ENCODE results near the gene PIP4K2C. TPM values are rescaled to one million over a fixed set of nuclear protein-coding genes. Genes with fewer than 3 reads are reported as not detected.
"Not testable (repeated sequence)": the region's sequence is repeated elsewhere in the genome, so short reads cannot be mapped to it uniquely, and the experiment has no call there.

PIP4K2C gene
- total RNA-seq, 4 donors from 2014 or later: 38.4 to 308 (median 45.8) TPM

DNA sequence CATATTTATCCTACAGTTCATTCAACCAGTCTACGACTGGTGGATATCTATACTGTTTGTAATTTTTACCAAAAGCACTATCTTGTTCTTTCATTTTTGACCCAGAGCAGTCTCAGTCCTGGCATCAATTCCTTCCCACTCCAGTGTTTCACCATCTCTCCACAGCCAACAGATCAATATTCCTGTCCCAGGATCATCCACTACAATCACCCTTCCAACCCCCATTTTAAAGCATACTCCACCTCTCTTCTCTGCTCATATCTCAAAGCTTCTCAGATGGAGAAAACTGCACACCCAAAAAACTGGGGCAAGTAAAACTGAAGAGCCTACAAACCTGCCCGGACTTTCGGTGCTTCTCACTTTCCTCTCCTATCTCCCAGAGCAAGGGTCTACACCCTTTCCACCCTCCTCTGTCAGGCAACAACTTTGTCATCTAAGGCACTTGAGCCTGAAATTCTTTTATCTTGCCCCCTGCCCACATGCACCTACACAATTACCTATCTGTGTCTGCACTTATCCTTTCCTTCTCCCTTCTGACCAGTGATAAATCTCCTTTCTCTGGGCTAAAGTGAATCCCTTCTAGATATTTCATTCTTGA, 4.1 kb upstream of the PIP4K2C start:
- Histone ChIP-seq H3K4me3 (no peak overlapping the region), H3K9me3 (no peaks in the 10 kb centered on the region), H3K27me3 (peaks cover 29% of the 10 kb centered on the region), H3K4me1 (peaks cover 1 to 11% (median 10%) of the 10 kb centered on the region in 4 donors), H3K27ac (no peak overlapping the region), H3K36me3 (no peaks in the 10 kb centered on the region)
- WGBS, 2 donors (ENCODE audit: low coverage in 1 of 2): 88 to 94% methylated on average over 3 of the region's 3 CpGs
- DNase-seq: no peak
- TF ChIP-seq CTCF (IDR thresholded peaks at IDR 0.05): no peak
- no peak for TF ChIP-seq POLR2AphosphoS5 (IDR thresholded peaks at IDR 0.05)
- no peak for TF ChIP-seq EP300 (IDR thresholded peaks at IDR 0.05; ENCODE audit: low read depth)
- no peak for TF ChIP-seq POLR2A (IDR thresholded peaks at IDR 0.05)
- intact Hi-C loops (cut with DNase I; ENCODE audit: low total_unique reads) (no loop called here), in situ Hi-C loops (cut with MboI; ENCODE audit: low pct_ligation_motif_present in 1 of 4, low pct_unique_long_range_greater_than_20kb in 1 of 4, low sequenced_read_pairs in 3 of 4) (no loop called here)

GRCh38 chr12:57588951-57589610, 1.9 kb upstream of the PIP4K2C start:
- H3K4me3 ChIP-seq; DNase-seq; intact Hi-C loops (cut with DNase I; ENCODE audit: low total_unique reads); in situ Hi-C loops (cut with MboI; ENCODE audit: low pct_ligation_motif_present in 1 of 4, low pct_unique_long_range_greater_than_20kb in 1 of 4, low sequenced_read_pairs in 3 of 4); H3K9me3 ChIP-seq; H3K36me3 ChIP-seq; H3K27ac ChIP-seq: not testable (repeated sequence)
- 85 to 87% methylated on average over 5 to 15 of the region's 15 CpGs for WGBS, 2 donors (ENCODE audit: low coverage in 1 of 2)
- H3K4me1 ChIP-seq: peaks cover 7 to 20% (median 17%) of the 10 kb centered on the region in 4 donors
- H3K27me3 ChIP-seq: peaks cover 15% of the 10 kb centered on the region

- H3K9me3 ChIP-seq: no peaks in the 10 kb centered on the region
- intact Hi-C loops (cut with DNase I; ENCODE audit: low total_unique reads): no loop called here
- H3K4me3 ChIP-seq: peak overlapping the region; percentile 74 to 91 (median 78)
- TF ChIP-seq POLR2AphosphoS5 (IDR thresholded peaks at IDR 0.05): no peak
- no peak for TF ChIP-seq CTCF (IDR thresholded peaks at IDR 0.05)
- no peak for TF ChIP-seq POLR2A (IDR thresholded peaks at IDR 0.05)
- no peak for TF ChIP-seq EP300 (IDR thresholded peaks at IDR 0.05; ENCODE audit: low read depth)
- H3K4me1 ChIP-seq: peaks cover 7 to 20% (median 17%) of the 10 kb centered on the region in 4 donors
- 0 to 8% methylated on average over 1 to 2 of the region's 2 CpGs for WGBS, 2 donors (ENCODE audit: low coverage in 1 of 2)
- no peaks in the 10 kb centered on the region for H3K36me3 ChIP-seq
- H3K27me3 ChIP-seq: peaks cover 14% of the 10 kb centered on the region
- no peak for DNase-seq
- in situ Hi-C loops (cut with MboI; ENCODE audit: low pct_ligation_motif_present in 1 of 4, low pct_unique_long_range_greater_than_20kb in 1 of 4, low sequenced_read_pairs in 3 of 4): no loop called here
- H3K27ac ChIP-seq: peak overlapping the region; percentile 81 to 89 (median 85)
Measured at GRCh38 chr12:57590479-57590863, 521 bp upstream of the PIP4K2C start.

- peak overlapping the region; percentile 81 to 89 (median 85) for H3K27ac ChIP-seq
- in situ Hi-C loops (cut with MboI; ENCODE audit: low pct_ligation_motif_present in 1 of 4, low pct_unique_long_range_greater_than_20kb in 1 of 4, low sequenced_read_pairs in 3 of 4): no loop called here
- WGBS, 2 donors (ENCODE audit: low coverage in 1 of 2): 46 to 59% methylated on average over 9 to 10 of the region's 10 CpGs
- H3K36me3 ChIP-seq: peaks cover 0 to 5% (median 0%) of the 10 kb centered on the region in 4 donors
- peaks cover 7 to 20% (median 17%) of the 10 kb centered on the region in 4 donors for H3K4me1 ChIP-seq
- peaks cover 7% of the 10 kb centered on the region for H3K27me3 ChIP-seq
- intact Hi-C loops (cut with DNase I; ENCODE audit: low total_unique reads): no loop called here
- TF ChIP-seq EP300 (IDR thresholded peaks at IDR 0.05; ENCODE audit: low read depth): no peak
- no peak for TF ChIP-seq POLR2AphosphoS5 (IDR thresholded peaks at IDR 0.05)
- DNase-seq: no peak
- peak overlapping the region; percentile 74 to 91 (median 78) for H3K4me3 ChIP-seq
- no peaks in the 10 kb centered on the region for H3K9me3 ChIP-seq
Measured at GRCh38 chr12:57591782-57592325, 862 bp downstream of the PIP4K2C start.

DNA sequence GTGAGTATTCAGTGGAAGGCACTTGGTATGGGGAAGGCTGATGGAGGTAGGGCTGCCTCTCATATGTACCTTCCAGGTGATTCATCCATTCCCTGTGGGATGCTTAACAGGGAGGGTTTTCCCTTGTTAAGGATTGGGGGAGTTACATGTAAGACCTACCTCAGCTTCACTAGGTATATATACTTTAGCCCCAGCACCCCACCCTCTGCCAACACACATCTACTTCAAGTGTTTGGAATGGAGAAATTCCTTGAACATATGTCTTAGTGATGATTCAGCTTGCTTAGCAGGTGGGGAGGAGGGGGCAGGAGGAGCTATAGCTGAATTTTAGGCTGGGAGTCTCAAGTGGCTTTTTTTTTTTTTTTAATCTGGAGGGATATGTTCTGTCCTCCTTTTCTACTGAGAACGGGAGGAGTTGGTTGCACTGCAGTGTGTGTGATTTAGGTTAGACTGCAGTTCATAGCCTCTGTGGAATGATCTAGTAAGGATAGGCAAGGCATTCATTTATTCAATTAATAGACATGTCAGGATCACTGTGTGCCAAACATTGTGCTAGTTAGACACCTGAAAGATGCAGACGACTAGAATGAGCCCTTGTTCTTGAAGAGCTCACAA, 1.7 kb downstream of the PIP4K2C start:
- Histone ChIP-seq H3K27me3 (peaks cover 5% of the 10 kb centered on the region), H3K4me3 (no peak overlapping the region), H3K9me3 (no peaks in the 10 kb centered on the region), H3K36me3 (peaks cover 0 to 9% (median 0%) of the 10 kb centered on the region in 4 donors), H3K27ac (no peak overlapping the region), H3K4me1 (peaks cover 7 to 20% (median 17%) of the 10 kb centered on the region in 4 donors)
- 56 to 69% methylated on average over 1 to 2 of the region's 2 CpGs for WGBS, 2 donors (ENCODE audit: low coverage in 1 of 2)
- no peak for TF ChIP-seq POLR2AphosphoS5 (IDR thresholded peaks at IDR 0.05)
- TF ChIP-seq CTCF (IDR thresholded peaks at IDR 0.05): no peak
- no peak for TF ChIP-seq POLR2A (IDR thresholded peaks at IDR 0.05)
- TF ChIP-seq EP300 (IDR thresholded peaks at IDR 0.05; ENCODE audit: low read depth): no peak
- in situ Hi-C loops (cut with MboI; ENCODE audit: low pct_ligation_motif_present in 1 of 4, low pct_unique_long_range_greater_than_20kb in 1 of 4, low sequenced_read_pairs in 3 of 4) (no loop called here), intact Hi-C loops (cut with DNase I; ENCODE audit: low total_unique reads) (no loop called here)
- DNase-seq: no peak
